Activated naive CD8-positive, alpha-beta T cell (primary cell): ENCODE measurements around the gene CCDC17.
"Not testable (repeated sequence)": the region's sequence is repeated elsewhere in the genome, so short reads cannot be mapped to it uniquely, and the experiment has no call there.

Source experiments
- H3K27ac Mint-ChIP-seq: one replicate; pipeline ENCODE4 v1.8.0; 2021; ENCODE audit warnings: mixed read lengths
- H3K27me3 Mint-ChIP-seq: one replicate; pipeline ENCODE4 v1.8.0; 2021; ENCODE audit warnings: mixed read lengths
- H3K36me3 Mint-ChIP-seq: one replicate; pipeline ENCODE4 v1.8.0; 2021; ENCODE audit warnings: mixed read lengths
- H3K4me1 Mint-ChIP-seq: one replicate; pipeline ENCODE4 v1.8.0; 2021; ENCODE audit warnings: low read depth, mixed read lengths
- H3K4me3 Mint-ChIP-seq: one replicate; pipeline ENCODE4 v1.8.0; 2021; ENCODE audit warnings: mild to moderate bottlenecking, mixed read lengths
- H3K9me3 Mint-ChIP-seq: one replicate; pipeline ENCODE4 v1.8.0; 2021; ENCODE audit warnings: low read depth, mixed read lengths

CCDC17 gene

GRCh38 chr1:45608175-45609156 lies 15.4 kb downstream of the CCDC17 start:
- H3K36me3 Mint-ChIP-seq: peaks cover 19% of the 10 kb centered on the region
- H3K27ac Mint-ChIP-seq: peak overlapping the region; percentile 64
- no peaks in the 10 kb centered on the region for H3K9me3 Mint-ChIP-seq
- no peaks in the 10 kb centered on the region for H3K27me3 Mint-ChIP-seq
- peaks cover 26% of the 10 kb centered on the region for H3K4me1 Mint-ChIP-seq
- no peak overlapping the region for H3K4me3 Mint-ChIP-seq

- no peak overlapping the region for H3K4me3 Mint-ChIP-seq
- H3K27ac Mint-ChIP-seq: peak overlapping the region; percentile 64
- peaks cover 17% of the 10 kb centered on the region for H3K36me3 Mint-ChIP-seq
- no peaks in the 10 kb centered on the region for H3K9me3 Mint-ChIP-seq
- H3K27me3 Mint-ChIP-seq: no peaks in the 10 kb centered on the region
- peaks cover 26% of the 10 kb centered on the region for H3K4me1 Mint-ChIP-seq
Observed at GRCh38 chr1:45607404-45608074, 16.3 kb downstream of the CCDC17 start.

GRCh38 chr1:45604239-45604638 lies 19.6 kb downstream of the CCDC17 start:
- H3K27ac Mint-ChIP-seq: no peak overlapping the region
- H3K9me3 Mint-ChIP-seq: no peaks in the 10 kb centered on the region
- H3K27me3 Mint-ChIP-seq: no peaks in the 10 kb centered on the region
- peaks cover 16% of the 10 kb centered on the region for H3K36me3 Mint-ChIP-seq
- no peak overlapping the region for H3K4me3 Mint-ChIP-seq
- H3K4me1 Mint-ChIP-seq: peaks cover 49% of the 10 kb centered on the region

GRCh38 chr1:45596765-45597164 lies 27.1 kb downstream of the CCDC17 start:
- H3K36me3 Mint-ChIP-seq: peaks cover 12% of the 10 kb centered on the region
- not testable (repeated sequence) for H3K4me3 Mint-ChIP-seq

DNA sequence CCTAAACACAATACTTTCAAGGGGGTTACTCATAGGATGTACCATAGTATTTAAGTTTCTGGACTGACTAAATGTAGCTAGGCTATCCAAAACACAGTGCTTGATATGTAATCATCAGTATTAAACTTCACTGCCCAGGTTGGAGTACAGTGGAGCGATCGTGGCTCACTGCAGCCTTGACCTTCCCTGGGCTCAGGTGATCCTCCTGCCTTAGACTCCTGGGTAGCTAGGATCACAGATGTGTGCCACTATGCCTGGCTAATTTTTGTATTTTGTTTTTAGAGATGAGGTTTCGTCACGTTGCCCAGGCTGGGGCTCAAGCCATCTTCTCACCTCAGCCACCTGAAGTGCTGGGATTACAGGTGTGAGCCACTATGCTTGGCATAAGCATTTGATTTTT lies 29.4 kb downstream of the CCDC17 start:
- no peaks in the 10 kb centered on the region for H3K9me3 Mint-ChIP-seq
- H3K27ac Mint-ChIP-seq: no peak overlapping the region
- H3K36me3 Mint-ChIP-seq: peaks cover 12% of the 10 kb centered on the region

More at GRCh38 chr1:45596765-45597164, 27.1 kb downstream of the CCDC17 start:
- not testable (repeated sequence) for H3K27me3 Mint-ChIP-seq, H3K27ac Mint-ChIP-seq, H3K9me3 Mint-ChIP-seq
- peaks cover 49% of the 10 kb centered on the region for H3K4me1 Mint-ChIP-seq

GRCh38 chr1:45589861-45590260 lies 34.0 kb downstream of the CCDC17 start:
- Mint-ChIP-seq H3K27ac (no peak overlapping the region), H3K36me3 (peaks cover 6% of the 10 kb centered on the region), H3K4me1 (peaks cover 43% of the 10 kb centered on the region)

More for the DNA sequence above, 29.4 kb downstream of the CCDC17 start:
- Mint-ChIP-seq H3K4me3 (no peak overlapping the region), H3K27me3 (no peaks in the 10 kb centered on the region), H3K4me1 (peaks cover 43% of the 10 kb centered on the region)

GRCh38 chr1:45586769-45587168 lies 37.1 kb downstream of the CCDC17 start:
- H3K36me3 Mint-ChIP-seq: no peaks in the 10 kb centered on the region
- no peaks in the 10 kb centered on the region for H3K9me3 Mint-ChIP-seq
- H3K27ac Mint-ChIP-seq: peak overlapping the region; percentile 89
- peaks cover 45% of the 10 kb centered on the region for H3K4me1 Mint-ChIP-seq
- peak overlapping the region; percentile 99 for H3K4me3 Mint-ChIP-seq
- no peaks in the 10 kb centered on the region for H3K27me3 Mint-ChIP-seq

More at GRCh38 chr1:45589861-45590260, 34.0 kb downstream of the CCDC17 start:
- Mint-ChIP-seq H3K9me3 (no peaks in the 10 kb centered on the region), H3K27me3 (no peaks in the 10 kb centered on the region), H3K4me3 (no peak overlapping the region)

- Mint-ChIP-seq H3K27me3 (no peaks in the 10 kb centered on the region), H3K4me1 (peaks cover 36% of the 10 kb centered on the region), H3K27ac (peak overlapping the region; percentile 99), H3K4me3 (peak overlapping the region; percentile 99), H3K36me3 (no peaks in the 10 kb centered on the region), H3K9me3 (no peaks in the 10 kb centered on the region)
Observed at GRCh38 chr1:45585496-45586075, 38.3 kb downstream of the CCDC17 start.

DNA sequence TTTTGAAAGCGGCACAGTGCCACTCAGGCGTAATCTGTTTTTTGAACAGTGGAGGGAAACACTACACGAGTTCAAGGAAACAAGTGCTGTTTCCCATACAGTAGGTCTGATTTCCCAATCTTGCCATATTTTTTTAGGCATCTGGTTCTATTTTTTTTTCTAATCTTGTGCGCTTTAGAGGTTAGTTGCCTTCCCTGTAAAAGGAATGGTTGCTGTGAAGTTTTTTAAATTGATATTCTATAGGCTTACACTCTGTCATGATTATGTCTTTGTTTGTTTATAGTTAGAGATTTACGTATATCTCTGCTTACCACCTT lies 38.8 kb downstream of the CCDC17 start:
- peaks cover 35% of the 10 kb centered on the region for H3K4me1 Mint-ChIP-seq
- no peaks in the 10 kb centered on the region for H3K27me3 Mint-ChIP-seq
- peak overlapping the region; percentile 99 for H3K4me3 Mint-ChIP-seq
- H3K27ac Mint-ChIP-seq: peak overlapping the region; percentile 99
- H3K36me3 Mint-ChIP-seq: no peaks in the 10 kb centered on the region
- H3K9me3 Mint-ChIP-seq: no peaks in the 10 kb centered on the region

DNA sequence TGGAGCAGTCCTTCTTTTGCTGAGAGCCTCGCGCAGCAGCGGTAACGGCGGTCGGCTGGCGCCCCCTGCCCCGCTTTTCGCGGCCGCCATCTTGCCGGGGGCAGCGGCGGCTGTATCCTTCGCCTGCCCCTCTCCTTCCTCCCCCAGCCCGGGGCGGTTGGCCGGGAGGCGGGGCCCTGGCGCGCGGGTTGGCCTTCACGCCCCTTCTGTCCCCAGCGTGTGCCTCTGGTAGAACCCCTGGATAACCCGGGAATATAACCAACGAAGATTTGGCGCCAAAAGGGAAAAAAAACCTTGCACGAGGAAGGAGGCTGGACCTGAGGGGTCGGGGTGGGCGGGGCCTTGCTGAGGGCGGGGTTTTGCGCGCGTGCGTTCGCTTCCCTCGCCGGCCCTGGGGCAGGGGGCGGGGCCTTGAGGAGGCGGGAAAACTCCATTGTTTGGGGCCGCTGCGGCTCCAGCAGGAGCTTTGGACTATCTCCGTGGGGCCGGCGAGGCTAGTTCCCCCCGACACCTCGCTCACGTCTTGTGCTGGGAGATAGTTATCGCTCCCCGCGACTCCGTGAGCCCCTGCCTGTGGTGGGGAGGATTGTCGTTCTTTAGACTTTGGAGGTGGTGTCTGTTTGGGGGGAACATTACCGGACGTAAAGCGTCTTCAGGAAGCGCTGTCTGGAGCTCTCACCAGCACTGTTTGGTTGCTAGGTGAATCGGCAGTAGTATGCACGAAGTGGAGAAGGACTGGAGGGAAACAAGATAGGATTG lies 39.3 kb downstream of the CCDC17 start:
- no peaks in the 10 kb centered on the region for H3K9me3 Mint-ChIP-seq
- peaks cover 32% of the 10 kb centered on the region for H3K4me1 Mint-ChIP-seq
- H3K4me3 Mint-ChIP-seq: peak overlapping the region; percentile 99
- no peaks in the 10 kb centered on the region for H3K36me3 Mint-ChIP-seq
- no peaks in the 10 kb centered on the region for H3K27me3 Mint-ChIP-seq
- H3K27ac Mint-ChIP-seq: peak overlapping the region; percentile 99

DNA sequence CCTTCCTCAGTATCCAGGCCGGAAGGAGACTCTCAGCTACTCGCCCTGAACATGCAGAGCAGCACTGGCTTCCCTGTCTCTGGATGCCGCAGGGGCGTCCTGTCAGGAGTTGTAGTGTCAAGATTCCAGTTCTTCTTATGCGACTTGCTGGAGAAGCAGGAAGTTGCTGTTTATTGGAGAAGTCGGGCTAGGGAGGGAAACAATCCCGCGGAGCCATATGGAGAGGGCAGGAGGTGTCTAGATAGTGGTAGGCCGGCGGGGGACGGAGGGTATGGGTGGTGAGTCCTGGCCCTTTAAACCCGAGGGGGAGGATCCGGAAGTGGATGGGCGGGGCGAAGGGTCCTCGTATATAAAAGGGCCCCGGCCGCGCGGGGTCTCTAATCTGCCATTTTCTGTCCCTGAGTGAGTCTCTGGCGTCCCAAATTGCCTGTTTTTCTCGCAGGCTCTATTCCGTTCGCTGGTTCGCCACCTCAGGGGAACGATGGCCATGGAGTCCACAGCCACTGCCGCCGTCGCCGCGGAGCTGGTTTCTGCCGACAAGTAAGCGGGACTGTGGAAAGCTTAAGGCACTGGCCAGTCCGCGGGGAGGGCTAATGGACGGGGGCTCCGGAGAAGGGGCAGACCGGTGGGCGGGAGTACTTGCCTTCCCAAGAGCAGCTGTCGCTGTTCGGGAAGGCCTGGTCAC lies 40.0 kb downstream of the CCDC17 start, which contains the start of gene NASP:
Gene NASP, plus strand, starts transcription at position 376 of the 685 bp plus-strand sequence. Its CDS starts 106 bp downstream, at position 482.
- H3K27me3 Mint-ChIP-seq: no peaks in the 10 kb centered on the region
- no peaks in the 10 kb centered on the region for H3K36me3 Mint-ChIP-seq
- H3K27ac Mint-ChIP-seq: peak within 1 kb of the TSS; percentile 99
- peaks cover 25% of the 10 kb centered on the region for H3K4me1 Mint-ChIP-seq
- peak within 1 kb of the TSS; percentile 99 for H3K4me3 Mint-ChIP-seq
- no peaks in the 10 kb centered on the region for H3K9me3 Mint-ChIP-seq

GRCh38 chr1:45583264-45583665 lies 40.6 kb downstream of the CCDC17 start:
- H3K4me1 Mint-ChIP-seq: peaks cover 25% of the 10 kb centered on the region
- peak overlapping the region; percentile 99 for H3K4me3 Mint-ChIP-seq
- no peaks in the 10 kb centered on the region for H3K36me3 Mint-ChIP-seq
- no peaks in the 10 kb centered on the region for H3K27me3 Mint-ChIP-seq
- no peaks in the 10 kb centered on the region for H3K9me3 Mint-ChIP-seq
- H3K27ac Mint-ChIP-seq: peak overlapping the region; percentile 99

DNA sequence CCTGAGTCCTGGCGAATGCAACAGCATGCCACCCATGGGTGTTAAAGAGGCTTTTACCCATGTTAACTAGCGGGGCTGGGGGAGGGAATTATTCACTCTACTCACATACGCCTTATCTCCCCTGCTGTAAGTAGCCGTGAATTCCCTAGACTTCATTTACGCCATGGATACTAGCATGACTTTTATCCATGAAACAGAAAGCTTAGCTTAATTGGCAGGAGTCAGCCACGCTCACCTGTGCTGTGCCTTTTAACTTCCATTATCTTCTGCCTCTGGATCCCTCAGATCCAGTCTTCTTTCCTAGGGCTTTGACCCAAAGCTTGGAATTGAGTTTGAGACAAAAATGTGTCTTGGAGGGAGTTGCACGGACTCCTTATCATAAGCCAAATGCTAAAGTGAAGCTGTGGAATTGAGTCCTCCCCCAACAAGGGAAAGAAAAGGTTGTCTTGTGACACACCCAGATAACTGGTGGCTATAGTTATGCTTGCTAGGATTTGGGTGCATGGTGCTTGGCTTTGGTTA lies 49.7 kb downstream of the CCDC17 start:
- H3K27ac Mint-ChIP-seq: no peak overlapping the region
- peaks cover 2% of the 10 kb centered on the region for H3K36me3 Mint-ChIP-seq
- H3K27me3 Mint-ChIP-seq: no peaks in the 10 kb centered on the region
- H3K9me3 Mint-ChIP-seq: no peaks in the 10 kb centered on the region
- no peaks in the 10 kb centered on the region for H3K4me1 Mint-ChIP-seq
- no peak overlapping the region for H3K4me3 Mint-ChIP-seq
